Activated naive CD8-positive, alpha-beta T cell treated with anti-CD3 and anti-CD28 coated beads, Interleukin-2, amount 50 U/mL, for 24 hours (primary cell): ENCODE data around the gene DENND1A.

Source experiments
- ATAC-seq: fragments of 150-1000 bp; cut with Tn5 transposase; one replicate; pipeline ENCODE4 v1.10.0; 2021
- DNase-seq: peaks from one replicate; pipeline ENCODE4 v3.0.0; 2021
- H3K27ac Mint-ChIP-seq: one replicate; pipeline ENCODE4 v1.8.0; 2021; ENCODE audit warnings: mild to moderate bottlenecking, mixed read lengths
- H3K27me3 Mint-ChIP-seq: one replicate; pipeline ENCODE4 v1.8.0; 2021; ENCODE audit warnings: mixed read lengths
- H3K36me3 Mint-ChIP-seq: one replicate; pipeline ENCODE4 v1.8.0; 2021; ENCODE audit warnings: low read depth, mixed read lengths
- H3K4me1 Mint-ChIP-seq: one replicate; pipeline ENCODE4 v1.8.0; 2021; ENCODE audit warnings: mixed read lengths
- H3K4me3 Mint-ChIP-seq: one replicate; pipeline ENCODE4 v1.8.0; 2021; ENCODE audit warnings: mild to moderate bottlenecking, moderate library complexity, mixed read lengths
- H3K9me3 Mint-ChIP-seq: one replicate; pipeline ENCODE4 v1.8.0; 2021; ENCODE audit warnings: mixed read lengths

Gene DENND1A

GRCh38 chr9:123380852-123381705, 548.8 kb downstream of the DENND1A start:
- DNase-seq, result no peak

DNA sequence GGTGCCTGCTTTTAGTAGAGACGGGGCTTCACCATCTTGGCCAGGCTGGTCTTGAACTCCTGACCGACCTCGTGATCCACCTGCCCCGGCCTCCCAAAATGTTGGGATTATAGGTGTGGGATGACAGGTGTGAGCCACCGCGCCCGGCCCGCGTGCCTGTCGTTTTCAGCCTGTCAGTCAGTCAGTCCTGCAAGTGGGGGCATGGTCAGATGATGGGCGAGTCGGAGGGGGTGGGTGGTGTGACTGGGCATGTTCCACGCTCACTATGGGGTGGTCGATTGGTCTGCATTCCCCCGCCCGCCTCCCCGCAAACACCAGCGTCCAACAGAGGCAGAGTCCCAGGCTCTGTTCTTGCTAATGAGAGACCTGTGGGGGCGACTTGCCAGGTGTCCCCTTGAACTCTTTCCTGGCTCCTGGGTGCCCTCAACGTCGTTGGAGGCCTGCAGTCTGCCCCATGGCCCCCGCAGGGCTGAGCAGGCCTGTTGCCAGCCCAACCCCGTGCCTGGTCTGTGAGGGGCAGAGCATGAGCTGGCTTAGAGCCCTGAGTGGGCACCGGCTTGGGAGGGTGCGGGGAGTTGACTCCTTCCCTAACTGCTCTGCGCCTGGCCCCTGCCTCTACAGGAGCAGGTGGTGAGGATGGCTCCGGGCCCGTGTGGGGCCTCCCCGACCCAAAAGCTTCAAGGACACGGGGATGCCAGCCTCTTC, 550.8 kb downstream of the DENND1A start:
- Mint-ChIP-seq H3K9me3 (no peaks in the 10 kb centered on the region), H3K36me3 (no peaks in the 10 kb centered on the region), H3K4me1 (no peaks in the 10 kb centered on the region), H3K27me3 (peaks cover 16% of the 10 kb centered on the region), H3K4me3 (no peak overlapping the region), H3K27ac (no peak overlapping the region)
- ATAC-seq, result no peak
- no peak for DNase-seq

More at GRCh38 chr9:123380852-123381705, 548.8 kb downstream of the DENND1A start:
- H3K27me3 Mint-ChIP-seq, result peaks cover 3% of the 10 kb centered on the region
- H3K4me3 Mint-ChIP-seq, result no peak overlapping the region
- no peak overlapping the region for H3K27ac Mint-ChIP-seq
- no peaks in the 10 kb centered on the region for H3K9me3 Mint-ChIP-seq
- no peaks in the 10 kb centered on the region for H3K4me1 Mint-ChIP-seq
- no peak for ATAC-seq
- no peaks in the 10 kb centered on the region for H3K36me3 Mint-ChIP-seq

- ATAC-seq, result no peak
- no peaks in the 10 kb centered on the region for H3K36me3 Mint-ChIP-seq
- no peaks in the 10 kb centered on the region for H3K9me3 Mint-ChIP-seq
- peaks cover 19% of the 10 kb centered on the region for H3K27me3 Mint-ChIP-seq
- no peaks in the 10 kb centered on the region for H3K4me1 Mint-ChIP-seq
- DNase-seq, result no peak
- H3K27ac Mint-ChIP-seq, result no peak overlapping the region
- H3K4me3 Mint-ChIP-seq, result no peak overlapping the region
Measured at GRCh38 chr9:123378025-123378424, 551.9 kb downstream of the DENND1A start.

GRCh38 chr9:123377211-123377971, 552.5 kb downstream of the DENND1A start:
- H3K9me3 Mint-ChIP-seq, result no peaks in the 10 kb centered on the region
- H3K4me3 Mint-ChIP-seq, result no peak overlapping the region
- ATAC-seq (no peak), DNase-seq (no peak)
- no peak overlapping the region for H3K27ac Mint-ChIP-seq
- H3K36me3 Mint-ChIP-seq, result no peaks in the 10 kb centered on the region
- H3K27me3 Mint-ChIP-seq, result peaks cover 24% of the 10 kb centered on the region
- H3K4me1 Mint-ChIP-seq, result no peaks in the 10 kb centered on the region

DNA sequence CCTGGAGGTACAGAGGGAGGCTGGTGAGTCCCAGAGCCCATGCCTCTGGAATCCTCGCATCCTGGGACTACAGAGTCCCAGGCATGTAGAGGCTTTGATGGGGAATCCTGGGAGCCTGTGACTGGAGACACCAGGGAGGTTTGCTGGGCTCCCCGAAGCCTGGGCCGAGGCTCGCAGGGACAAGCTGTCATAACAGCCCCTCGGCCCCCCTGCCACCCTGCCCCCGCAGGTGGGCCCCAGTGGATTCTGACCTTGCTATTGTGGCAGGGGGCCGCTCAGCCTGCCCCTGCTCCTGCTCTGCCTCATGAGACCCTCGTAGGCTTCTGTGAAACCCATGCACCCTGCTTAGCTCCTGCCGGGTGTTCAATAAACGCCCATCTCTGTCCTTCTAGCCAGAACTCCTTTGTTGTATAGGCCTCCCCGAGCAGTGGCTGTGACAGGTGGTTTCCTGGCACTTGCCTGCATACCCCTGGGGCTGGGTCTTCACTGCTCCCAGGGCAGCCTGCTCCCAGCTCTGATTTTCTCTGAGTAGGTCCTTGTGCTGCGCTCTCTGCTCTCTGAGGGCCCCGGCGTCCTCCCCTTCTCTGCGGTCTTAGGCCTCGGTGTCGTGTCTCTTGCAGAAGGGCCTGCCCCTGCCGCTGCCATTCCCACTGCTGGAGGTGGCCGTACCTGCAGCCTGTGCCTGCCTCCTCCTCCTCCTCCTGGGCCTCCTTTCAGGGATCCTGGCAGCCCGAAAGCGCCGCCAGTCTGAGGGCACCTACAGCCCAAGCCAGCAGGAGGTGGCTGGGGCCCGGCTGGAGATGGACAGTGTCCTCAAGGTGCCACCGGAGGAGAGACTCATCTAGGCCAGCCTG, 553.5 kb downstream of the DENND1A start:
- Mint-ChIP-seq H3K27ac (no peak overlapping the region), H3K4me1 (no peaks in the 10 kb centered on the region), H3K9me3 (no peaks in the 10 kb centered on the region), H3K36me3 (no peaks in the 10 kb centered on the region), H3K27me3 (peaks cover 34% of the 10 kb centered on the region), H3K4me3 (no peak overlapping the region)
- DNase-seq (no peak), ATAC-seq (no peak)

DNA sequence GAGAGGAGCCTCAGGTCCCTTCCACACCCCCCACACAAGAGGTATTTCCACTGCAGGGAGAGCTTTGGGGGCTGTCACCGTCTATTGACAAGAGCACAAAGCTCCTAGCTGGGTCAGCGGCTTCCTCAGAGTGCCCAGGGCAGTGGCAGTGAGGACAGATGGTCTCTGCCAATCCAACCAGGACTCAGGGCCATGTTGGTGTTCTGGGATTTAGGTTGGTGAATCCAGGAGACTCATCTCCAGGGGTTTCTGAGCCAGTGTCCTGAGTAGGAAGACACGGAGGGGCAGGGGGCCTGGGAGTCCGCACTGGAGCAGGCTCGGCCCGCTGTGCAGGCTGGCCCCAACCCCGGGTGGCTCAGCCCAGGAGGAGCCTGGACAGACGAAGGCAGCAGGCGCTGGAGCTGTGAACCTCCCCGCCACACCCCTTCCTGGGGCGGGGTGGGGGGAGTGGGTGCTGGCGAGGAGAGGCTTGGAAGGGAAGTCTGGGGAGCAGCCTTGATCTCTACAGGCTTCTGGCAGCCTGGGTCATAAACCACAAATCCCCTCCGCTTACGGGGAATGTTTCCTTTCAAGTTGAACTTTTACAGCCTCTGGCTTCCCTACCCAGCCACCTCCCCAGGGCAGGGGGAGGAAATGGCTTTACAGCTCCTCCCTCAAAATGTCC, 554.3 kb downstream of the DENND1A start:
- H3K4me3 Mint-ChIP-seq, result no peak overlapping the region
- DNase-seq (no peak), ATAC-seq (no peak)
- no peak overlapping the region for H3K27ac Mint-ChIP-seq
- no peaks in the 10 kb centered on the region for H3K9me3 Mint-ChIP-seq
- H3K36me3 Mint-ChIP-seq, result no peaks in the 10 kb centered on the region
- H3K27me3 Mint-ChIP-seq, result peaks cover 35% of the 10 kb centered on the region
- no peaks in the 10 kb centered on the region for H3K4me1 Mint-ChIP-seq

DNA sequence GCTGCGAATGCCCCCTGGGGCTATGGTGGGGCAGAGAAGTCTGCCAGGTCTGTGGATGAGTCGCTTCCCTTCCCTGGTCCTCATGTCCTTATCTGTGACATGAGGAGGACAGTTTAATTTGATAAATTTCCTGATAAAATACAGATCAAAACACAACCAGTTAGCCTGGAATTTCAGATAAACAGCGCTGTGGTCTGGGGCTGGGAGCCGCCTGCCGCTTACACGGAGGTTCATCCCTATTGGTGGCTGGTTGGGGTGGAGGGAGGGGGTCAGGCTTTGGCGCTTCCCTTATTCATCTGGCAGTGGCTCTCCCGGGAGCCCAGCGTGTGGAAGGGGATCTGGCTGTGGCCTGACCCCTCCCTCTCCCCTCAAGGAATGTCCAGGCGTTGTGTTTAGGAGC, 556.0 kb downstream of the DENND1A start:
- Mint-ChIP-seq H3K27ac (no peak overlapping the region), H3K9me3 (no peaks in the 10 kb centered on the region), H3K36me3 (no peaks in the 10 kb centered on the region), H3K4me3 (no peak overlapping the region), H3K27me3 (peaks cover 42% of the 10 kb centered on the region), H3K4me1 (no peaks in the 10 kb centered on the region)
- DNase-seq (no peak), ATAC-seq (no peak)

DNA sequence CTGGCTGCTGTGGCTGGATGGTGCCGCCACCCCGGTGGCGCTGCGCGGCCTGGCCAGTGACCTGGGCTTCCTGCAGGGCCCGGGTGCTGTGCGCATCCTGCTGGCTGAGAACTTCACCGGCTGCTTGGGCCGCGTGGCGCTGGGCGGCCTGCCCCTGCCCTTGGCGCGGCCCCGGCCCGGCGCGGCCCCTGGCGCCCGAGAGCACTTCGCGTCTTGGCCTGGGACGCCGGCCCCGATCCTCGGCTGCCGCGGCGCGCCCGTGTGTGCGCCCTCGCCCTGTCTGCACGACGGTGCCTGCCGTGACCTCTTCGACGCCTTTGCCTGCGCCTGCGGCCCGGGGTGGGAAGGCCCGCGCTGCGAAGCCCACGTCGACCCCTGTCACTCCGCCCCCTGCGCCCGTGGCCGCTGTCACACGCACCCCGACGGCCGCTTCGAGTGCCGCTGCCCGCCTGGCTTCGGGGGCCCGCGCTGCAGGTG, 556.4 kb downstream of the DENND1A start:
- no peak overlapping the region for H3K4me3 Mint-ChIP-seq
- no peaks in the 10 kb centered on the region for H3K36me3 Mint-ChIP-seq
- no peaks in the 10 kb centered on the region for H3K4me1 Mint-ChIP-seq
- ATAC-seq (no peak), DNase-seq (no peak)
- H3K9me3 Mint-ChIP-seq, result no peaks in the 10 kb centered on the region
- no peak overlapping the region for H3K27ac Mint-ChIP-seq
- peaks cover 42% of the 10 kb centered on the region for H3K27me3 Mint-ChIP-seq

DNA sequence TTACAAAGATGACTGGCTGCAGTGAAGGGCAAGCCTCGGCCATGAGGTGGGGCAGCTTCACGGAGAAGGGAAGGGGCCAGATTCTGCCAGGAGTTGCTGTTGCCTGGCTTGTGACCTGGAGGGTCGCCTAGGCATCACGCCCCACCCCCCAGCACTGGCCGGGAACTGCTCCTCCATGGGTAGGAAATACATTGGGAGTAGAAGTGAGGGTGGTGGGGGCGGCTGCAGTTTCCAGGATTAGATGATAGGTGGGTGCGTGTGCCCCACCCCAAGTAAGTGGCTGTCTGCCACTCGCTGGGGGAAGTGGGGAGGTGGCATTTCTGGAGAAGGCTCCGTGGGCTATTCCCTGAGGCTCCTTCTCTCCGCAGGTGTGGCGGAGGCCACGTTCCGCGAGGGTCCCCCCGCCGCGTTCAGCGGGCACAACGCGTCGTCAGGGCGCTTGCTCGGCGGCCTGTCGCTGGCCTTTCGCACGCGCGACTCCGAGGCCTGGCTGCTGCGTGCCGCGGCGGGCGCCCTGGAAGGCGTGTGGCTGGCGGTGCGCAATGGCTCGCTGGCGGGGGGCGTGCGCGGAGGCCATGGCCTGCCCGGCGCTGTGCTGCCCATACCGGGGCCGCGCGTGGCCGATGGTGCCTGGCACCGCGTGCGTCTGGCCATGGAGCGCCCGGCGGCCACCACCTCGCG, 557.0 kb downstream of the DENND1A start:
- no peak for ATAC-seq
- H3K27ac Mint-ChIP-seq, result no peak overlapping the region
- H3K27me3 Mint-ChIP-seq, result peaks cover 42% of the 10 kb centered on the region
- no peaks in the 10 kb centered on the region for H3K9me3 Mint-ChIP-seq
- H3K36me3 Mint-ChIP-seq, result no peaks in the 10 kb centered on the region
- H3K4me1 Mint-ChIP-seq, result no peaks in the 10 kb centered on the region
- H3K4me3 Mint-ChIP-seq, result no peak overlapping the region
- DNase-seq, result no peak

DNA sequence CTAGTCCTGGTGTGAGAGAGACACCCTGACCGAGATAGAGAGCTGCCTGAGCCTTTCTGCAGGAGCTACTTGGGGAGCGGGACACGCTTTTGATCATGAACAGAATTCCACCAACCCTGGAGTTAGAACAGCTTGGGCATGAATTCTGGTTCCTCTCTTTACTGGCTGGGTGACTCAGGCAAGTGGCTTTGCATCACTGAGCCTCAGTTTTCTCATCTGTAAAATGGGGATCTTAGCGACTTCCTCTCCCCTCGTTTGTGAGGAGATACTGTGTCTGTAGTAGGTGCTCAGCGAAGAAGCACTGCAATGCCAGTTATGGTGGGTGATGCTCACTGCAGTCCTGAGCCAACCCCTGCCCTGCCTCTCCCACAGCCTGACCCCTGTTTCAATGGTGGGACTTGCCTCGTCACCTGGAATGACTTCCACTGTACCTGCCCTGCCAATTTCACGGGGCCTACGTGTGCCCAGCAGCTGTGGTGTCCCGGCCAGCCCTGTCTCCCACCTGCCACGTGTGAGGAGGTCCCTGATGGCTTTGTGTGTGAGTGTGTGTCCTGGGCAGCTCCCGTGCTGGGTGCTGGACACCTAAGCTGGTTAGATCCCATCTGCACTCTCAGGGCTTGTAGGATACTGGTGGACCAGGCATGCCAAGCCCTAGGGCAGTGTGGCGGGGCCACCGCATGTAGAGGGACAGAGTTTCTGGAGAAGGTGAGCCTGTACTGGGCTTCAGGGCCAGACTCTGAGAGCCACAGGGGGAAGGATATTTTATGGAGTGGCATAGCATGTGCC, 557.9 kb downstream of the DENND1A start:
- ATAC-seq (no peak), DNase-seq (no peak)
- Mint-ChIP-seq H3K4me3 (no peak overlapping the region), H3K9me3 (no peaks in the 10 kb centered on the region), H3K4me1 (no peaks in the 10 kb centered on the region), H3K27me3 (peaks cover 44% of the 10 kb centered on the region), H3K27ac (no peak overlapping the region), H3K36me3 (no peaks in the 10 kb centered on the region)

DNA sequence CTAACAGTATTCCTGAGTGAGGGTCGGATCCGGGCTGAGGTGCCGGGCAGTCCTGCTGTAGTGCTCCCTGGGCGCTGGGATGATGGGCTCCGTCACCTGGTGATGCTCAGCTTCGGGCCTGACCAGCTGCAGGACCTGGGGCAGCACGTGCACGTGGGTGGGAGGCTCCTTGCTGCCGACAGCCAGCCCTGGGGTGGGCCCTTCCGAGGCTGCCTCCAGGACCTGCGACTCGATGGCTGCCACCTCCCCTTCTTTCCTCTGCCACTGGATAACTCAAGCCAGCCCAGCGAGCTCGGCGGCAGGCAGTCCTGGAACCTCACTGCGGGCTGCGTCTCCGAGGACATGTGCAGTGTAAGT, 558.7 kb downstream of the DENND1A start:
- H3K4me1 Mint-ChIP-seq, result no peaks in the 10 kb centered on the region
- no peak overlapping the region for H3K27ac Mint-ChIP-seq
- DNase-seq (no peak), ATAC-seq (no peak)
- no peaks in the 10 kb centered on the region for H3K9me3 Mint-ChIP-seq
- H3K36me3 Mint-ChIP-seq, result no peaks in the 10 kb centered on the region
- H3K27me3 Mint-ChIP-seq, result peaks cover 41% of the 10 kb centered on the region
- H3K4me3 Mint-ChIP-seq, result no peak overlapping the region

- H3K4me3 Mint-ChIP-seq, result no peak overlapping the region
- ATAC-seq (no peak), DNase-seq (no peak)
- no peak overlapping the region for H3K27ac Mint-ChIP-seq
- H3K4me1 Mint-ChIP-seq, result no peaks in the 10 kb centered on the region
- H3K27me3 Mint-ChIP-seq, result peaks cover 41% of the 10 kb centered on the region
- H3K36me3 Mint-ChIP-seq, result no peaks in the 10 kb centered on the region
- H3K9me3 Mint-ChIP-seq, result no peaks in the 10 kb centered on the region
Measured at GRCh38 chr9:123370526-123371227, 559.2 kb downstream of the DENND1A start.
